OCI-LY1 (cell line): ENCODE data around the gene LAMTOR4.

Source experiments
- H2AFZ ChIP-seq: fragments of 200-600 bp; sonication (generic), shearing (Covaris generic); 2 replicates; pipeline ENCODE4 v1.6.0; 2014; ENCODE audit warnings: antibody characterized with exemption, mild to moderate bottlenecking, low read length
- H3F3A ChIP-seq: fragments of 200-600 bp; sonication (generic), shearing (Covaris generic); 2 replicates; pipeline ENCODE4 v1.6.0; 2014; ENCODE audit warnings: mild to moderate bottlenecking, antibody characterized with exemption, low read length, moderate library complexity; ENCODE audit not compliant: insufficient read depth
- H3K27ac ChIP-seq: fragments of 200-600 bp; sonication (generic); 2 replicates; pipeline ENCODE4 v1.5.1; 2014; ENCODE audit warnings: low read length, mixed run types, mild to moderate bottlenecking, low read depth; ENCODE audit not compliant: poor library complexity, severe bottlenecking
- H3K27me3 ChIP-seq: fragments of 200-600 bp; sonication (generic); 2 replicates; pipeline ENCODE4 v1.6.0; 2014; ENCODE audit warnings: antibody characterized with exemption, mild to moderate bottlenecking, low read length, moderate library complexity; ENCODE audit not compliant: insufficient read depth
- H3K36me3 ChIP-seq: fragments of 200-600 bp; sonication (generic); 2 replicates; pipeline ENCODE4 v1.6.1; 2014; ENCODE audit warnings: mild to moderate bottlenecking, antibody characterized with exemption, low read length, moderate library complexity, mixed read lengths; ENCODE audit not compliant: insufficient read depth
- H3K4me1 ChIP-seq: fragments of 200-600 bp; sonication (generic); 2 replicates; pipeline ENCODE4 v1.5.1; 2014; ENCODE audit warnings: mild to moderate bottlenecking, low read length, moderate library complexity; ENCODE audit not compliant: insufficient read depth, severe bottlenecking
- H3K4me2 ChIP-seq: fragments of 200-600 bp; sonication (generic), shearing (Covaris generic); 2 replicates; pipeline ENCODE4 v1.6.1; 2014; ENCODE audit warnings: low read length
- H3K4me3 ChIP-seq: fragments of 200-600 bp; sonication (generic); 2 replicates; pipeline ENCODE4 v1.5.1; 2014; ENCODE audit warnings: low read length, low read depth, mild to moderate bottlenecking, mixed read lengths; ENCODE audit not compliant: poor library complexity, severe bottlenecking
- H3K79me2 ChIP-seq: fragments of 200-600 bp; shearing (Covaris generic); 2 replicates; pipeline ENCODE4 v1.6.1; 2016; ENCODE audit warnings: mixed run types, low read length, mixed read lengths; ENCODE audit not compliant: insufficient read depth
- H3K9ac ChIP-seq: fragments of 200-600 bp; sonication (generic), shearing (Covaris generic); 2 replicates; pipeline ENCODE4 v1.6.1; 2014; ENCODE audit warnings: mild to moderate bottlenecking, low read length, mixed read lengths
- H3K9me2 ChIP-seq: fragments of 200-600 bp; sonication (generic), shearing (Covaris generic); 2 replicates; pipeline ENCODE4 v1.6.1; 2014; ENCODE audit warnings: low read depth, mild to moderate bottlenecking, low read length, mixed read lengths
- H3K9me3 ChIP-seq: fragments of 200-600 bp; shearing (Covaris generic); 2 replicates; pipeline ENCODE4 v1.6.1; 2014; ENCODE audit warnings: low read length, mixed read lengths
- H4K20me1 ChIP-seq: fragments of 200-600 bp; sonication (generic), shearing (Covaris generic); 2 replicates; pipeline ENCODE4 v1.6.0; 2016; ENCODE audit warnings: mild to moderate bottlenecking, low read length; ENCODE audit not compliant: insufficient read depth
- EZH2 ChIP-seq: fragments of 200-600 bp; sonication (generic), shearing (Covaris generic); IDR thresholded peaks from 2 replicates; pipeline ENCODE4 v1.8.0; 2017; ENCODE audit warnings: borderline replicate concordance, mixed run types, mild to moderate bottlenecking, antibody characterized with exemption, low read length, moderate library complexity, mixed read lengths
- TF ChIP-seq, protein P1 (sequence below): fragments of 200-600 bp; sonication (generic), shearing (Covaris generic); IDR thresholded peaks from 2 replicates; pipeline ENCODE4 v1.5.1; 2017; ENCODE audit warnings: mild to moderate bottlenecking, antibody characterized with exemption, low read length, moderate library complexity, mixed read lengths

Gene LAMTOR4

DNA sequence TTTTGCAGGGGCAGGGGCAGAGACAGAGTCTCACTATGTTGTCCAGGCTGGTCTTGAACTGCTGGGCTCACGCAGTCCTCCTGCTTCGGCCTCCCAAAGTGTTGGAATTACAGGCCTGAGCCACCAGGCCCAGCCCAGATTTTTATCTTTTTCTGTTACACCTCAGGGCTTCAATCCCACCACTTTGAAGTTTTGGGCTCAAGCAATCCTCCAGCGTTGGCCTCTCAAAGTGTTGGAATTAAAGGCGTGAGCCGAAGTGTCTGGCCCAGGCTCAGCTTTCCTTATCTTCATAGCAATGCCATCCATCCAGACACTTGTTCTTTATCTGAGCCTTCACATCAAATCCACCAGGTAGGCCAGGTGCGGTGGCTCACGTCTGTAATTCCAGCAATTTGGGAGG is 33.7 kb upstream of the LAMTOR4 start:
- H3K36me3 ChIP-seq, result peaks cover 40% of the 10 kb centered on the region
- H3F3A ChIP-seq, result no peaks in the 10 kb centered on the region

DNA sequence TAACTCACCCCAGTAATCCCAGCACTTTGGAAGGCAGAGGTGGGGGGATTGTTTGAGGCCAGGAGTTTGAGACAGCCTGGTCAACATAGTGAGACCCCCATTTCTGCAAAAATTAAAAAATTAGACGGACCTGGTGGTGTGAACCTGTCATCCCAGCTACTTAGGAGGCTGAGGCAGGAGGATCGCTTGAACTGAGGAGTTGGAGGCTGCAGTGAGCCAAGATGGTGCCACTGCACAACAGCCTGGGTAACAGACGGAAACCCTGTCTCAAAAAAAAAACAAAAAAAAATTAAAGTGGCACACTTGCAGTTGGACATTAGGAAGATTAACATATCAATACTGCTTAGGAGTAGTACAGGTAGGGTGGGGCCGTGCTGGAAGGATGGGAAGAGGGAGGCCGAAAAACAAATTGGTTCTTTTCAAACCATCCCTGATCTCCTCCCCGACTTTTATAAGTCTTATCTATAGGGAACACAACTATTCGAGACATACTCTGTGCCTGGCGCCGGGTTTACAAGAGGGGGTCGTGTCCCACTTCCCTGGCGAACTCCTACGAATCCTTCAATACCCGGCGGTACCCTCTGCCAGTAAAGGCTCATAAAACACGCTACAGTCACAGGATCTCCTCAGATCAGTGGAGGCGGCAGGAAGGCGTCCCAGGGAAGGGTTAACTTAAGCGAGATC is 30.2 kb upstream of the LAMTOR4 start:
- no peak overlapping the region for H2AFZ ChIP-seq
- TF ChIP-seq, protein P1, sequence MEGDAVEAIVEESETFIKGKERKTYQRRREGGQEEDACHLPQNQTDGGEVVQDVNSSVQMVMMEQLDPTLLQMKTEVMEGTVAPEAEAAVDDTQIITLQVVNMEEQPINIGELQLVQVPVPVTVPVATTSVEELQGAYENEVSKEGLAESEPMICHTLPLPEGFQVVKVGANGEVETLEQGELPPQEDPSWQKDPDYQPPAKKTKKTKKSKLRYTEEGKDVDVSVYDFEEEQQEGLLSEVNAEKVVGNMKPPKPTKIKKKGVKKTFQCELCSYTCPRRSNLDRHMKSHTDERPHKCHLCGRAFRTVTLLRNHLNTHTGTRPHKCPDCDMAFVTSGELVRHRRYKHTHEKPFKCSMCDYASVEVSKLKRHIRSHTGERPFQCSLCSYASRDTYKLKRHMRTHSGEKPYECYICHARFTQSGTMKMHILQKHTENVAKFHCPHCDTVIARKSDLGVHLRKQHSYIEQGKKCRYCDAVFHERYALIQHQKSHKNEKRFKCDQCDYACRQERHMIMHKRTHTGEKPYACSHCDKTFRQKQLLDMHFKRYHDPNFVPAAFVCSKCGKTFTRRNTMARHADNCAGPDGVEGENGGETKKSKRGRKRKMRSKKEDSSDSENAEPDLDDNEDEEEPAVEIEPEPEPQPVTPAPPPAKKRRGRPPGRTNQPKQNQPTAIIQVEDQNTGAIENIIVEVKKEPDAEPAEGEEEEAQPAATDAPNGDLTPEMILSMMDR, result no peak
- TF ChIP-seq EZH2, result no peak

More for the DNA sequence above, 33.7 kb upstream of the LAMTOR4 start:
- Histone ChIP-seq H3K79me2 (no peaks in the 10 kb centered on the region), H3K9ac (no peak overlapping the region), H4K20me1 (no peaks in the 10 kb centered on the region), H3K4me3 (no peak overlapping the region), H3K9me2 (no peaks in the 10 kb centered on the region), H3K4me2 (no peak overlapping the region), H3K27me3 (no peaks in the 10 kb centered on the region), H2AFZ (no peak overlapping the region), H3K27ac (no peak overlapping the region), H3K4me1 (peaks cover 10% of the 10 kb centered on the region), H3K9me3 (no peaks in the 10 kb centered on the region)
- TF ChIP-seq, protein P1, result no peak
- no peak for TF ChIP-seq EZH2

DNA sequence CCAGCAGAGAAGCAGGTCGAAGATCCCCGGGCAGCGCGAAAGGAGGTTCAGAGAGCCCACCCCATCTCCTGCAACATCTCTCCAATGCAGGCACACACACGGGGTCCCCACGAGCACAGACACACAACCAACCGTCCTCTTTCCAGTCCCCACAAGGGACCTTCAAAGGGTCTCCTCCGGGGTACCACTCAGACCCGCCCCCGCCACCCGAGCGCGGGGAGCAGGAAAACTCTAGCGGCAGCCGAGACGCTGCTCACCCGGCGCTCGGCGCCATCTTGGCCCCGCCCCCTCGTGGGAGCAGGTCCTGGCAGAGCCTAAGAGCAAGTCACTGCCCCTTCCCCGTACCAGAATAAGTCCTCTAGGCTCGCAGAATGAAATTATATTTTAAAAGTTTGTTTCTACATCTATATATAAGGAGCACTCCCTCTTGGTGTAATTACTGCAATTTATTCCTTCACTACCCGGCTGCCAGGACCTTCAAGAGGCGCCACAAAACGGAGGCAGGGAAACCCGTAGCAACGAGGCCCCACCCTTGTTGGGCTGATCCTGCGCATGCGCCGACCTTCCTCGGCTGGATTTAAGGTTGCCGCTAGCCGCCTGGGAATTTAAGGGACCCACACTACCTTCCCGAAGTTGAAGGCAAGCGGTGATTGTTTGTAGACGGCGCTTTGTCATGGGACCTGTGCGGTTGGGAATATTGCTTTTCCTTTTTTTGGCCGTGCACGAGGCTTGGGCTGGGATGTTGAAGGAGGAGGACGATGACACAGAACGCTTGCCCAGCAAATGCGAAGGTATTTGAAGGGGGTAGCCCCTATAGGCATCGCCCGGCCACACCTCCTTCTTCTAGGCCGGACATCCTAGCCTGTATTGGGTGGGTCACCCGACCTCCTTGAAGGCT is 29.4 kb upstream of the LAMTOR4 start, which contains the start of the genes CNPY4 and TAF6:
Gene CNPY4, plus strand, starts transcription at position 563 of the 898 bp plus-strand sequence. Its CDS starts 111 bp downstream, at position 674.
Gene TAF6, minus strand, starts transcription at position 287 of the 898 bp plus-strand sequence. CDS start 5,149 bp downstream, outside the sequence.
- Histone ChIP-seq H3K9me3 (no peaks in the 10 kb centered on the region), H3K4me3 (peak within 1 kb of the TSS; percentile 75), H3K79me2 (no peaks in the 10 kb centered on the region), H2AFZ (no peak within 1 kb of the TSS), H3K4me2 (peak within 1 kb of the TSS; percentile 79), H3K4me1 (peaks cover 29% of the 10 kb centered on the region), H3F3A (no peaks in the 10 kb centered on the region), H3K9ac (peak within 1 kb of the TSS; percentile 78), H3K27me3 (no peaks in the 10 kb centered on the region), H3K9me2 (no peaks in the 10 kb centered on the region), H3K27ac (peak within 1 kb of the TSS; percentile 76), H3K36me3 (peaks cover 6% of the 10 kb centered on the region; the same call in 1 of the 2 replicates), H4K20me1 (no peaks in the 10 kb centered on the region)
- TF ChIP-seq EZH2, result no peak
- TF ChIP-seq, protein P1, result no peak

More for the DNA sequence above, 30.2 kb upstream of the LAMTOR4 start:
- Histone ChIP-seq H3K27ac (peak overlapping the region; percentile 76), H3F3A (no peaks in the 10 kb centered on the region), H3K4me3 (peak overlapping the region; percentile 75), H3K9ac (peak overlapping the region; percentile 78), H3K4me1 (peaks cover 29% of the 10 kb centered on the region), H4K20me1 (no peaks in the 10 kb centered on the region), H3K9me2 (no peaks in the 10 kb centered on the region), H3K36me3 (peaks cover 7% of the 10 kb centered on the region), H3K27me3 (no peaks in the 10 kb centered on the region), H3K4me2 (peak overlapping the region; percentile 79), H3K79me2 (no peaks in the 10 kb centered on the region), H3K9me3 (no peaks in the 10 kb centered on the region)
